Thyroid gland (tissue), 4 donors: ENCODE measurements around the gene COQ4.

Source experiments
- POLR2A ChIP-seq, 2 donors: fragments of 450-650 bp; IDR thresholded peaks; one replicate each; pipeline ENCODE4 v1.6.1; 2017; ENCODE audit warnings: antibody characterized with exemption in 2 of 2, mild to moderate bottlenecking in 2 of 2, moderate library complexity in 1 of 2
- TF ChIP-seq, protein P1 (sequence below), 6 experiments: fragments of 200-600 bp in 3 of 6; fragments of 450-650 bp in 3 of 6; sonication (generic) in 3 of 6; IDR thresholded peaks; one replicate each; pipeline ENCODE4 v1.5.1; 2016 to 2019; ENCODE audit warnings: antibody characterized with exemption in 6 of 6, mild to moderate bottlenecking in 2 of 6, inconsistent platforms in 1 of 6, moderate library complexity in 1 of 6

DNA sequence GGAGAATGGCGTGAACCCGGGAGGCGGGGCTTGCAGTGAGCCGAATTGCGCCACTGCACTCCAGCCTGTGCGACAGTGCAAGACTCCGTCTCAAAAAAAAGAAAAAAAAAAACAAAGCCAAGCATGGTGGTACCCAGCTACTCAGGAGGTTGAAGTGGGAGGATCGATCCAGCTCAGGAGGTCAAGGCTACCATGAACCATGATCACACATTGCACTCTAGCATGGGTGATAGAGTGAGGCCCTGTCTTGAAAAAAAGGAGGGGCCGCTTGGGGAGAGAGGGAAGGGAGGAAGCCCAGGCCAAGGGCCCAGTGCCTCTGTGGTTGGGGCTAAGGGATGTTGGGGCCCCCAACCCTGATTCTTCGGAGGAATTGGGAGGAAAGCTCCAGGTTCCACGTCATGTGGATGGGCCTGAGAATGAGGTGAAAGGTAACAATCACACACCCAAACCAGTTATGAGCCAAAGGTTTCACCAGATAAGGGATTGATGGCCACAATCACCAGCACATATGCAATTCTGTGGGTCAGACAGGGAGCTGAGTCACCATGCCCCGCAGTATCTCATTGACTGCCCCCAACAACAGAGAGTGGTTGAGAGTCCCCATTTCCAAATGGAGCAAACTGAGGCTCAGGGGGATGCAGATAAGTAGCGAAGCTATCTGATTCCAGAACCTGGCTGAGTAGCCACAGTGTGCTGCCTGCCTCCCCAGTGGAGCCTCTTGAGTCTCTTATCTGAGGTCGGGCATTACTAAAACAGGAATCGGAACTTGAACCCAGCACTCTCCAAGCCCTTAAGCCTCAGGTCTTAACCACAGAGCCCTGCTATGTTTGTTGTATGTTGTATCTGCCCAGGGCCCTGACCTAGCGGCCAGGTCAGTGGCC lies 26.1 kb upstream of the COQ4 start:
- TF ChIP-seq, protein P1, sequence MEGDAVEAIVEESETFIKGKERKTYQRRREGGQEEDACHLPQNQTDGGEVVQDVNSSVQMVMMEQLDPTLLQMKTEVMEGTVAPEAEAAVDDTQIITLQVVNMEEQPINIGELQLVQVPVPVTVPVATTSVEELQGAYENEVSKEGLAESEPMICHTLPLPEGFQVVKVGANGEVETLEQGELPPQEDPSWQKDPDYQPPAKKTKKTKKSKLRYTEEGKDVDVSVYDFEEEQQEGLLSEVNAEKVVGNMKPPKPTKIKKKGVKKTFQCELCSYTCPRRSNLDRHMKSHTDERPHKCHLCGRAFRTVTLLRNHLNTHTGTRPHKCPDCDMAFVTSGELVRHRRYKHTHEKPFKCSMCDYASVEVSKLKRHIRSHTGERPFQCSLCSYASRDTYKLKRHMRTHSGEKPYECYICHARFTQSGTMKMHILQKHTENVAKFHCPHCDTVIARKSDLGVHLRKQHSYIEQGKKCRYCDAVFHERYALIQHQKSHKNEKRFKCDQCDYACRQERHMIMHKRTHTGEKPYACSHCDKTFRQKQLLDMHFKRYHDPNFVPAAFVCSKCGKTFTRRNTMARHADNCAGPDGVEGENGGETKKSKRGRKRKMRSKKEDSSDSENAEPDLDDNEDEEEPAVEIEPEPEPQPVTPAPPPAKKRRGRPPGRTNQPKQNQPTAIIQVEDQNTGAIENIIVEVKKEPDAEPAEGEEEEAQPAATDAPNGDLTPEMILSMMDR (IDR thresholded peaks at IDR 0.05) = no peak
- no peak for TF ChIP-seq POLR2A (IDR thresholded peaks at IDR 0.05)
